ENCODE data around the gene GLDC.

The GLDC gene

DNA sequence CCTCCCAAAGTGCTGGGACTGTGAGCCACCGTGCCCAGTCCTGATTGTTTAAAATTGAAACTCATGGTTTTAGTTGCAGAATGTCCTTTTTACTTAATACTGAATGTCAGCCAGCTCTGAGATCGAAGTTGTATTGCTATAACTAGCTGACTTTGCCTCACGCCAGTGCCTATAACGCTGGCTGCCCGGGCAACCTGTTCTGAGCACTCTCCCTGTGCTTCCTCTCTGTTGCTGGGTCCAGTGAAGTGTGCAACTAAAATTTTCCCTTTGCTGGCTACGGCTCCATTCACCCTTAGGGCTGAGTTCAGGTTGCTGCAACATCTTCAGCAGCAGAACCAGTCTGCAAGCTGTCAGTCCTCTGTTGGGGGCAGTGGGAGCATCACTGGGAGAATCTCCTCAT, 65.9 kb downstream of the GLDC start:
- Mint-ChIP-seq H3K36me3 (no peaks in the 10 kb centered on the region), H3K9me3 (no peaks in the 10 kb centered on the region), H3K4me3 (no peak overlapping the region), H3K27ac (no peak overlapping the region), H3K4me1 (no peaks in the 10 kb centered on the region)
- DNase-seq (ENCODE audit: low spot score in 2 of 2) (no peak), ATAC-seq (no peak)

DNA sequence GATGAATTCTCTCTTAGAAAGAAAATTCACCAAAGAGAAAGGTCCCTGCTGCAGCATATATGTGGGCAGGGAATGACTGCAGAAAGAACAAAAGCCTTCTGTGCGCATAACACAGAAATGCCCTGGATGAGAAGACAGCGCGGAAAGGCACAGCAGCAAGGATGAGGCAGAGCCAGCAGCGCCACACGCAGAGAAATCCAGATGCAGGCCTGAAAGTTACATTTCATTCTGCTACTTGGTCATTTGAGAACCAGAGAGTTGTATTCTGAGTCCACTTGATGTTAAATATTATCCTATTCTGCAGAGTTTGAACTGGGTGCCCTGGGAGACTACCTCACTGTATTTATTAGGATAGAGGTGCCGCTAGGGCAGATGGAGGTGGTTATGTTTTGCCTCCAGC, 68.5 kb downstream of the GLDC start:
- DNase-seq (ENCODE audit: low spot score in 2 of 2) (no peak), ATAC-seq (no peak)
- Mint-ChIP-seq H3K36me3 (no peaks in the 10 kb centered on the region), H3K27ac (no peak overlapping the region), H3K4me3 (no peak overlapping the region), H3K9me3 (no peaks in the 10 kb centered on the region), H3K4me1 (no peaks in the 10 kb centered on the region)

DNA sequence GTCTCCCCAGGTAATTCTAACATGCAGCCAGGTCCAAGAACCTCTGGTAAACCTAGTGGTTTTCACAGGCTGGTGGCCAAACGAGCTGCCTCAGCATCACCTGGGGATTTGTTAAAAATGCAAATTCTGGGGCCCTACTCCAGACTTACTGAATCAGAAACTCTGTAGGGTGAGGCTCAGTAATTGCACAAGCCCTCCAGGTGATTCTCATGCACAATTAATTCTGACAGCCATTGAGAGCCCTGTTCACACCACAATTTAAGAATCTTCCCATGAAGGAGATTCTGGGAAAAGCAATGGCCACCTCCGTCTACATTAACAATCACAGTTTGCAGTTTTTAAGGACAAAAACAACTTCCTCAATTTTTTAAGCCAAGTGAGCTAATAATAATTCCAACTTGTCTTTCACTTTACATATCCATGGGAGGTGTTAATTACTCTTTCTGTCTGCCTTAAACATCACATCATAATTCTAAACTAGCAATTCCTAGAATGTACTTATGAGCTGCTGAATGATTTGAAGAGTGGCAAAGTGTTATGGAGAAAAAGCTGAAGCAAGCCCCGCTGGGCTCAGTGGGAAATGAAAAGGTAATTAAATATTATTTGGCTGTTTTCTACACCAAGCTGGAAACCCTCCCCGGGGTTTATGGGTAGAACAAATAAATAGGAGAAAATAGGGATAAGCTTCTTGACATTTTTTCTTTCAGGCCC, 70.0 kb downstream of the GLDC start:
- ATAC-seq (no peak), DNase-seq (ENCODE audit: low spot score in 2 of 2) (no peak)
- Mint-ChIP-seq H3K4me3 (no peak overlapping the region), H3K36me3 (no peaks in the 10 kb centered on the region), H3K9me3 (no peaks in the 10 kb centered on the region), H3K4me1 (no peaks in the 10 kb centered on the region), H3K27ac (no peak overlapping the region)

DNA sequence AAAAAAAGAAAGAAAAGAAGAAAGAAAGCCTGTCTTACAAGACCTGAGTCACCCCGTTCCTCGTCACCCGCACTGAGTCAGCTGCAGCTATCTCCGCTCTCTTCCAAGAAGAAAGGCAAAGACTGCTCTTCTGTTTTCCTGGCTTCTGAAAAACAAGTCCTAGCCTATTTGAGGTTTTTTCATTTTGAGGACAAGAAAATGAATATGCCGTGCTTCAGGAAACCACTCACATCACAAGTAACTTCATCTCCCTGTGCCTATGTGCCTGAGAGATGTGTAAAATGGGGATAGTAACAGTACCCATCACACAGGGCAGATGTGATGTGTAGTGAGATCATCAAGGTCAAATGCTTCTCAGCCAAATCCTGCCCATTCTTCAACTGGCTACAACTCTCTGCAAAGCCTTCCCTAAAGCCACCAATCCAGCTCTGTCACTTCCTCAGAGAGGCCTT, 78.4 kb downstream of the GLDC start:
- Mint-ChIP-seq H3K9me3 (no peaks in the 10 kb centered on the region), H3K4me3 (peak overlapping the region; percentile 60), H3K36me3 (no peaks in the 10 kb centered on the region), H3K27ac (peak overlapping the region; percentile 93), H3K4me1 (peaks cover 32% of the 10 kb centered on the region)
- DNase-seq (ENCODE audit: low spot score in 2 of 2), result peak; percentile 5 to 61
- ATAC-seq, result peak; percentile 83

DNA sequence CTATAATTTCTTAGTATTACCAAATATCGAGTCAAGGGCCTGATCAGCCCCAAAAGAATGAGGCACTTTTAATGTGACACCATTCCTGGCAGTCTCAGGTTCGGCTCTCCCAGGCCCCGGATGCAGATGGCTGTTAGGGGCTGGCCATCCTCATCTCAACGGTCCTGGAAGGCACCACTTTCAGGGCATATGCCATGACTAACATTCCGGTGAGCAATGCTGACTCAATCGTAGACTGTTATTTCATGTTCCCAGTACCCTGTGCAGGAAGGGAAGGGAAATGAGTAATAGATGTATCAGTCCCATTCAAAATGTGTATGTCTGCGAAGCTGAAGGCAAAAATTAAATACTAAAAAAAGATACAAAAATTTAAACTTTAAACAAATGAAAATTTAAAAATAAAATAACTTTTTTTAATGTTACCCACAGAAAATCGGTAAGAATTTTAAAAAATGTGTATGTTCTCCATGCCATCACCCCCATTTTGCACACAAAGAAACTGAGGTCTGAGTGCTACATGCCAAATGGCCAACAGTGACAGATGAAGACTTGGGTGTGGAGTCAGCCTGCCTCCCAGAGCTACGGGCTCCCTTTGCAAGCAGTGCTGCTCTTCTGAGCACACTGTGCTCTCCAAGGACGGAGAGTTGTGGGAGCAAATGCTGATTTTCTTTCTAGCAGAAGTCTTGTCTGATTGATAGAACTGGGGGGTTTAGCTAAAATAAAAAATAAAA, 79.0 kb downstream of the GLDC start:
- DNase-seq (ENCODE audit: low spot score in 2 of 2), result peak; percentile 27 to 67
- Mint-ChIP-seq H3K9me3 (no peaks in the 10 kb centered on the region), H3K36me3 (no peaks in the 10 kb centered on the region), H3K27ac (peak overlapping the region; percentile 93), H3K4me3 (peak overlapping the region; percentile 60), H3K4me1 (peaks cover 32% of the 10 kb centered on the region)
- ATAC-seq, result peak; percentile 94

DNA sequence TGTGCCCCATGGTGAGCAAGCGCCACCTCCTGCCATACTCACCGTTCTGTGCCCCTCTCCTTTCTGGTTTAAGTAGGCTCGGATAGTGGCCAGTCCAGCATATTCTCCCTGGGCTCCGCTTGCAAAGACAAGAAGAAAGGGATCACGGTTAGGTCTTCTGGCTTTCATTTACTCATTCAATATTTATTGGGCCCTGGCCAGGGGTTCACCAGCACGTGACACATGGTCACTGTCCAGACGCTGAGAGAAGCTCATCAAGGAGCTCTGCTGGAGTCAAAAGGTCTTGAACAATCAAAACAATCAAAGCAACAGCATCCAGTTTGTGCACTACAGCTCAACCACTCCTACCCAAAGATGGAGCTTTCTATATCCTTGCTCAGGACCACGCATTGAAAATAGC, 80.2 kb downstream of the GLDC start:
- peaks cover 32% of the 10 kb centered on the region for H3K4me1 Mint-ChIP-seq
- no peak for DNase-seq (ENCODE audit: low spot score in 2 of 2)
- no peak for ATAC-seq
- H3K36me3 Mint-ChIP-seq, result no peaks in the 10 kb centered on the region
- no peak overlapping the region for H3K4me3 Mint-ChIP-seq
- peak overlapping the region; percentile 93 for H3K27ac Mint-ChIP-seq
- H3K9me3 Mint-ChIP-seq, result no peaks in the 10 kb centered on the region

DNA sequence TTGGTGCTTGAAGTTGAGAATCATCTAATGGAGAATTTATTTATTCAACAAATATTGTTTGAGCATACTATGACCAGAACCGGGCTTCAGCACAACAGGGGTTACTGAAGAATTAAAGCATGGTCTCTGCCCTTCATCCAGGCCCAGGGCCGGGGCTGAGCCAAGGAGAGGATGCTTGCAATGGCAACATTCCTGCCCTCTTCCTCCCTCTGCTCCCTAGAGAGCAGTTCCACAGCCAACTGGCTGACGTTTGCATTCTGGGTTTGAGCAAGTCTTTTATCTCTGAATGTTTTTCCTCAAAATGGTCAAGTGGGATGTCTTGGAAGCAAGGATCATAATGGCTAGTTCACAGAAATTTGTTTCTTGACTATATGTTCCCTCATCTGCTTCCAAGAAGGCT, 80.7 kb downstream of the GLDC start:
- Mint-ChIP-seq H3K4me1 (peaks cover 32% of the 10 kb centered on the region), H3K9me3 (no peaks in the 10 kb centered on the region), H3K36me3 (no peaks in the 10 kb centered on the region), H3K27ac (no peak overlapping the region), H3K4me3 (no peak overlapping the region)
- ATAC-seq (no peak), DNase-seq (ENCODE audit: low spot score in 2 of 2) (no peak)

DNA sequence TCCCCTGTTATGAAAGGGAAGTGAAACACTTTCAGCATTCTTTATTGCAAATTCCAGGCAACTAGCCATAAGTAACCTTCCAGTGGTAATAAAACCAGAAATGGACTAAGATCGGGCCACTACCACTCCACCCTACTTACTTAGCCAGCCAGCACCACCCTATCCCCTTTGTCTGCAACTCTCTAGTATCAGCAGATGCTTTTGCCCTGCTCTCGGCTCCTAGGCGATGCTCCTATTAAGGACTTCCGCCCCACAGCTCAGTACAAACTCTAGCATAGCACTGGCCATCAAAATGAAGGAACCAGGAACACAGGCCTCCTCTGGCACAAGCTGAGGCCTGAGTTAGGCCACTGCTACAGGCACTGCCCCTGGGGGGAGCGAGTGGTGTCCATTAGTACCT, 81.2 kb downstream of the GLDC start:
- Mint-ChIP-seq H3K9me3 (no peaks in the 10 kb centered on the region), H3K4me1 (peaks cover 32% of the 10 kb centered on the region), H3K27ac (no peak overlapping the region), H3K4me3 (no peak overlapping the region), H3K36me3 (no peaks in the 10 kb centered on the region)
- ATAC-seq (no peak), DNase-seq (ENCODE audit: low spot score in 2 of 2) (no peak)

DNA sequence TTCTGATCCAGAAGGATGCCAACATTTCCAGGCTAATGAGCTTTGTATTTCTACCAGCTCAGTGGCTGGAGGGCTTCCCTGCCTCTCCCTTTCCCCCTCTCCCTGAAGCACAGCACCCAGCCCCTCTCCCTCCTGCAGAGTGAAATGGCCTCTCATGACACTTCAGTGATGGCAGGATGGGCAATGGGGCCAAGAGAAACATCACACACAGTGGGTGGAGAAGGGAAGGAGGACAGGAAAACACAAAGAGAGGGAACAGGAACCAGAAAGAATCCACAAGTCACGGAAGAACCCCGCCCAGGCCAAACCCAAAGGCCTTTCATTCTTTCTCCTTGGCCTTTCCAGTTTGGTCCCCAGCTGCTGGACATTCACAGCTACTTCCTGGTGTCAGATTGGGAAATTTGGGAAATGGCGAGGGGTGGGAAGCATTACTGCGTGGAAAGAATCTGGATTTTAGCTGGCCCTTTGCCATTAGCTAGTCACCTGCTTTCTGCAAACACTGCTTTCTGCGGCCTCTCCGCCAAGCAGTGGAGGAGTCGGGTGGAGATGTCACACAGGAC, 82.6 kb downstream of the GLDC start:
- peaks cover 28% of the 10 kb centered on the region for H3K4me1 Mint-ChIP-seq
- no peak overlapping the region for H3K4me3 Mint-ChIP-seq
- no peaks in the 10 kb centered on the region for H3K9me3 Mint-ChIP-seq
- no peak overlapping the region for H3K27ac Mint-ChIP-seq
- DNase-seq (ENCODE audit: low spot score in 2 of 2), result no peak
- H3K36me3 Mint-ChIP-seq, result no peaks in the 10 kb centered on the region
- ATAC-seq, result no peak

DNA sequence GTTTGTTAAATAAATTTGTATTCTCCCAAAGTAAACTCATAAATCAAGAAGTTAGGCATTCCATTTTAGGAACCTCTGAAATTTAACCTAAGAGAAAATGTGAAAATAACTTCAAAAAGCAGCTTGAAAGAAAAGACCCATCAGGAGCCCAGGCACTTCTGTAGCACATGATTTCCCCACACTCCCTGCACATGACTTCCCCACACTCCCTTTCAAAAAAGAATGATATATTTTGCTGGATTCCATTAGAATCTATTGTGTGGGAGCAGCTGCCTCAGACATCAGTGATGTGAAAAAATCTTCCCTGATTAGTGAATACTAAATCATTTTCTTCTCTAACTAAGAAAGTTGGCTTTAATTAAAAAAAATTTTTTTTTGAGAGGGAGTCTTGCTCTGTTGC, 83.3 kb downstream of the GLDC start:
- no peak overlapping the region for H3K4me3 Mint-ChIP-seq
- ATAC-seq (no peak), DNase-seq (ENCODE audit: low spot score in 2 of 2) (no peak)
- no peak overlapping the region for H3K27ac Mint-ChIP-seq
- peaks cover 21% of the 10 kb centered on the region for H3K4me1 Mint-ChIP-seq
- H3K9me3 Mint-ChIP-seq, result no peaks in the 10 kb centered on the region
- no peaks in the 10 kb centered on the region for H3K36me3 Mint-ChIP-seq

DNA sequence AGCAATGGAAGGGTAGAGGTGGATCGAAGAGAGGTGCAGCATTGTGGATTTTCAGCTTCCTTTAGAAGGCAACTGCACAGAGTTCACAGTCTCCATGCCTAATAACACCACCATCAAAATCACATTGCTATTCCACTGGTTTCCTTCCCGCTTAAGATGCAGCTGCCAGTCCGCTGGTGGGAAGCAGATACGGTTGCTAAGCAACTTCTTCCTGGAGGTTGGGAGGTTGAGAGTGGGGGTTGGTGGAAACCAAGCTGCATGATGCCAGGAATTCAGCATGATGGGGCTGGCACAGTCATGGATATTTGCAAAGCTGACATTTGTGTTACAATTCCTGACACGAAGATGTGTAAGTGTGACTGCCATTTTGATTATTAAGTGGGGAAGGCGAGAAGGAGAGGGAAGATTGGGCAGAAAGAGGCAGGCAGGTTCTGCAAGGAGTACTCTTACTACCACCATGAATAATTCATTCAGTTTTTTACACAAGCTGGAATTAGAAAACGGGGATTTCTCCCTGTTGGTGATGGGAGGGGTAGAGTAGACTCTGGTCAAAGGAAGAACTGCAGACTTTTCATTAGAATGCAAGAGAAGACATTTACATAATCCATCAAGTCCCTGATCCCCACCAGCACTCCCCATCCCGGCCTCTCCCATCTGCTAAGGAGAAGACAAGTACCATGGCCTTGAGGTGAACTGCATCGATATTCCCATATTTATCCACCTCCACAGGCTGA, 87.5 kb downstream of the GLDC start:
- Mint-ChIP-seq H3K27ac (no peak overlapping the region), H3K9me3 (no peaks in the 10 kb centered on the region), H3K4me3 (no peak overlapping the region), H3K36me3 (no peaks in the 10 kb centered on the region), H3K4me1 (no peaks in the 10 kb centered on the region)
- DNase-seq (ENCODE audit: low spot score in 2 of 2) (no peak), ATAC-seq (no peak)

DNA sequence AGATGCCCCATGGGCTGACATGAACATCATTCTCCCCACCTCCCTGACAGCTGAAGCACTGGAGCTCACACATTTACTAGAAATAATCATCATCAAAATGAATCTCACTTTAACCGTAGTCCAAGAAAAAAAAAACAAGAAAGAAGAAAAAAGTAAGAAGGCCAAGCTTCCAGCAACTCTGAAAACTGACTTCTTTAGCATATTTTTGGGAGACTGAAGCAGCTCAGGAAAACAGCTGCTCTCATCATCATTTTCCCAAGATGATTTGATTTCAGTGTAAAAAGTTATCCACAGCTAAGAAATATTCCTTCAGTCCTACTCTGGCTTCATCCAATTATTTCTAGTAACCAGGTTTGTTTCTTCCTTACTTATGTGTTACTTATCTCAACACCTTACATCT, 91.7 kb downstream of the GLDC start:
- no peaks in the 10 kb centered on the region for H3K4me1 Mint-ChIP-seq
- no peak overlapping the region for H3K4me3 Mint-ChIP-seq
- no peaks in the 10 kb centered on the region for H3K36me3 Mint-ChIP-seq
- no peaks in the 10 kb centered on the region for H3K9me3 Mint-ChIP-seq
- ATAC-seq (no peak), DNase-seq (ENCODE audit: low spot score in 2 of 2) (no peak)
- H3K27ac Mint-ChIP-seq, result no peak overlapping the region

DNA sequence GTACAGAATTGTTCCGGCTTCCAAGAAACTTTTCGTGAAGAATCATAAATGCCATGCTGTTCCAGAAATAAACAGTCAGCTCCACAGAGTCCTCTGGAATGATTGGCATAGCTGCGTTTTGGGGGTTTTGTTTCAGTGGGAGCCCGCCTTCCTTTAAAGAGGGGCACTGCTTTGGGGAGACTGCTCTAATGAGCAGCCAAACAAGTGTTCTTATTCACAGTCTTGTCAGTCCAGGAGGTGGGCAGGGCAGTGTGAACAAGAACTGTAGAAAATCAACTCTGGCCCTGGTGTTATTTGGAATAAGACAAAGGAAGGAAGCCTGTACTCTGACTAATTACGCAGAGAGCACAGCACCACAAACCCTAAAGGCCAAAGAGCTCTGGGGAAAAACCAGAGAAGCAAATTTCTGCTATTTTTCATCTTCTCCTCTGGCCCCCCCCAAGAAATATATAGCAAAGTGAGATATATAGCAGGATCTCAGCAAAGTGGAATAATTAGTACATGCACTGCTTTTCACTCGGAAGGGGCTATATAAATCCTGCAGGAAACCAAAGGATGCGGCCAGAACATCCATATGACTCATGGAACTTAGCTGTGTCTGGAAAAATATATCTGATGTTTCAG, 92.9 kb downstream of the GLDC start:
- Mint-ChIP-seq H3K27ac (no peak overlapping the region), H3K9me3 (no peaks in the 10 kb centered on the region), H3K4me1 (no peaks in the 10 kb centered on the region), H3K4me3 (no peak overlapping the region), H3K36me3 (no peaks in the 10 kb centered on the region)
- ATAC-seq (no peak), DNase-seq (ENCODE audit: low spot score in 2 of 2) (no peak)

DNA sequence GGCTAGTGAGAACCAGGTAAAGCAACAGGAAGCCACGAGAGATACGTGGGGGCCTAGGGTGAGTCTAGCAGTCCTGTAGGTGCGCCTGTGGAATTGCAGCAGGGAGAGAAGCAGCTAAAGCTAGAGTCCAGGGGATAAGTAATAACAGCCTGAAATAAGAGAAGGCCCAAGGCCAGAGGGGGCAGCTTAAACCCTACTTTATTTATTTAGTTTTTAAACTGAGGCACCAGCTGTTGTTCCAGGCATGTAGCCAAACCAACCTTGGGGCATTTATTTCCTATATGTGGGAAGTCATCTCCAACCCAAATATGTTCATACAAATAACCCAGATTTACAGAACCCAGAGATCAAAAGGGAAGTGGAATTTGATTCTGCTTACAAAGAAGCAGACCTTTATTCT, 93.5 kb downstream of the GLDC start:
- DNase-seq (ENCODE audit: low spot score in 2 of 2), result no peak

DNA sequence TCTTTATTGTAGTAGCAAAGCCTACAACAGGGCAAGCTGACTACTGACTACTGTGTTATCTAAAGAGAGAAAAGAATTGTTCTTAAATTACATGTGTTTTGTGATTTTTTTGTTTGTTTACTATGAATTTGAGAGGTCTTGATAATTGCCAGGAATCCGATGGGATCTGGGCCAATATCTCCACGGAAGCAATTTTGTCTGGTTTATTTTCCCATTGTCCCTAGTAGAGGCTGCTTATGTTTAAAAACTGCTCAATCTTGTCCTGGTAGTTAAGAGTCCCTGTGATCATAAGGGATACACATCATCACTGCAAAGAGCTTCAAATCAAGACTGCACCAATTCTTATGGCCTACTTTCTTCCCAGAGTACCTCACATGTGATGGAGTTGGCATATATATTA, 94.4 kb downstream of the GLDC start:
- H3K9me3 Mint-ChIP-seq, result no peaks in the 10 kb centered on the region
- no peak overlapping the region for H3K4me3 Mint-ChIP-seq
- ATAC-seq, result no peak
- no peak for DNase-seq (ENCODE audit: low spot score in 2 of 2)
- H3K27ac Mint-ChIP-seq, result no peak overlapping the region
- no peaks in the 10 kb centered on the region for H3K4me1 Mint-ChIP-seq
- no peaks in the 10 kb centered on the region for H3K36me3 Mint-ChIP-seq

More for the DNA sequence above, 93.5 kb downstream of the GLDC start:
- H3K36me3 Mint-ChIP-seq, result no peaks in the 10 kb centered on the region
- no peaks in the 10 kb centered on the region for H3K4me1 Mint-ChIP-seq
- no peak overlapping the region for H3K4me3 Mint-ChIP-seq
- no peaks in the 10 kb centered on the region for H3K9me3 Mint-ChIP-seq
- no peak overlapping the region for H3K27ac Mint-ChIP-seq
- no peak for ATAC-seq
